NT2/D1 (cell line): Measurements from ENCODE around the gene CCDC39.

ENCODE experiments used
- DNase-seq: peaks from one replicate; pipeline ENCODE4 v3.0.0-alpha.2; 2011; ENCODE audit warnings: low read depth, low spot score
- H3K27me3 ChIP-seq: 2 replicates; pipeline ENCODE4 v1.6.0; 2011; ENCODE audit warnings: mild to moderate bottlenecking; ENCODE audit not compliant: insufficient read length, insufficient read depth
- H3K36me3 ChIP-seq: 2 replicates; pipeline ENCODE4 v1.6.1; 2011; ENCODE audit warnings: mild to moderate bottlenecking, low read length, mixed read lengths; ENCODE audit not compliant: insufficient read depth, insufficient read length
- H3K4me1 ChIP-seq: 2 replicates; pipeline ENCODE4 v1.5.1; 2011; ENCODE audit not compliant: insufficient read depth, insufficient read length
- H3K4me3 ChIP-seq: 2 replicates; pipeline ENCODE4 v1.5.1; 2011; ENCODE audit warnings: low read depth; ENCODE audit not compliant: insufficient read length
- H3K9ac ChIP-seq: 2 replicates; pipeline ENCODE4 v1.6.0; 2011; ENCODE audit warnings: low read depth; ENCODE audit not compliant: insufficient read length
- H3K9me3 ChIP-seq: 2 replicates; pipeline ENCODE4 v1.5.1; 2011; ENCODE audit warnings: mild to moderate bottlenecking, low read length; ENCODE audit not compliant: insufficient read depth
- SUZ12 ChIP-seq: IDR thresholded peaks from 2 replicates; pipeline ENCODE4 v1.6.1; 2011; ENCODE audit not compliant: insufficient read length, insufficient read depth; ENCODE audit errors: extremely low read depth
- YY1 ChIP-seq: IDR thresholded peaks from 2 replicates; pipeline ENCODE4 v1.6.1; 2011; ENCODE audit not compliant: insufficient read length, insufficient read depth
- ZNF274 ChIP-seq: IDR thresholded peaks from 2 replicates; pipeline ENCODE4 v1.6.1; 2011; ENCODE audit warnings: mild to moderate bottlenecking, low read depth, low read length

Gene CCDC39

DNA sequence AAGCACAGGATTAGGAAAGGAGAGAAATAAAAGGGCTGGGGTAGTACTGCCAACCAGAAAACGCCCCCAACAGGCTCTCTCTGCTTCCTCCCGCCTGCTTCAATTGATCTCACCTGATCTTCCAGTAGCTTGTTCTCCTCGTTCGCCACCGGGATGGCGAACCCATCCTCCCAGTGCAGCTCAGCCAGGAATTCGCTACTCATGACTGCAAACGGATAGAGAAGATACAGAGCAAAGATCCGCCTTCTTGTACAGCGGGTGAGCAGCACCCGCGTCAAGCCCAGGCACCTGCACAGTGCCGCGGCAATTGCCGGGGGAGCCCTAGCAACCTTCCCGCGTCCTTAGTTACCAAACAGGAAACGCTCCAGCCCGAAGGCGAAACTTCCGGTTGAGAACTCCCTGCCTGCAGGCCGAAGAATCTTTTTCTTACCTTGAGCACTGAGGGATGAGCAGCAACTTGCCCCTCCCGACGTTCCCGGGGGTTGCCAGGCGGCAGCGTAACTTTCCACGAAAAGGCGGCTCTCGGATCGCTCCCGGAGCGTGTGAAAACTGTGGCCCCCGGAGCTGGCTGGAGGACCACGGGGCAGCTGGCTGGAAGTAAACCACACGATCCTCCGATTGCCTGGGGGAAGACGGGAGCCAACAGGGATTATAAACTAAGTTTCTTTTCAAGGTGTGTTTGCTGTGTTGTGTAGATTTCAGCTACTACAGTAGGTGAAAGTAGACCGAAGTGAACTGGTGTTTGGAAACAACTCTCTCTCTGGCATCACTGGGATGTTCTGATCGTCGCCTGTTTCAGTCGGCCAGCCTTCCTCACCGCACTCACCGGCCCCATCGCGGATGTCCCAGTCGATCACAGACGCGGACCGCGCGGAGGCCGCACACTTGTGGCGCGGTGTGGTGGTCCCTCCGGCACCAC is at the start of gene CCDC39:
CCDC39 (minus strand) TSS at position 312 of the 919 bp plus-strand sequence; CDS start at position 203, 109 bp downstream.
- Histone ChIP-seq H3K27me3 (peaks cover 17% of the 10 kb centered on the region), H3K4me3 (peak within 1 kb of the TSS; percentile 78), H3K36me3 (no peaks in the 10 kb centered on the region), H3K9ac (peak within 1 kb of the TSS; percentile 73), H3K9me3 (no peaks in the 10 kb centered on the region), H3K4me1 (no peaks in the 10 kb centered on the region)
- TF ChIP-seq YY1 (no peak), ZNF274 (no peak), SUZ12 (no peak)
- DNase-seq, result peak; percentile 76

DNA sequence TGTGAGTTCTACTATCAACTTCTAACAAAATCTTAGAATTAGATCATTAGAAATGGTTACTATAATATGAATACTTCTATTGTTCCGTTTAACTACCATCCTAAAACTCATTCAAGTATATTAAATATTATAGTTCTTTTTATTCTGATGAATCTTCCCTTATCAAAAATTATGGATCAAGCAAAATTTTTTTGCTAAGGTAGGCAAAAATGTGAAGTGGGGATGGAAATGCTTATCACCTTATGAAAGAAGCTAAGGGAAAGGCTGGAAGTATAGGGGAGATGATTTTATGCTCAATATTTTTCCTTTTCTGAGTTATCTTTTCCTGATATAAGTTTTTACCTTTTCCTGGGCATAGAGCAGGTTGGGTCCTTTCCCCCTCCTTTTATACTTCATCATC is 40.7 kb upstream of the CCDC39 start:
- H3K9ac ChIP-seq, result no peak overlapping the region
- H3K36me3 ChIP-seq, result no peaks in the 10 kb centered on the region
- no peak overlapping the region for H3K4me3 ChIP-seq
- H3K4me1 ChIP-seq, result no peaks in the 10 kb centered on the region
- no peaks in the 10 kb centered on the region for H3K27me3 ChIP-seq
- DNase-seq, result no peak
- TF ChIP-seq ZNF274, result no peak
- TF ChIP-seq YY1, result no peak
- TF ChIP-seq SUZ12, result no peak
- no peaks in the 10 kb centered on the region for H3K9me3 ChIP-seq

GRCh38 chr3:180707896-180708295 is 28.6 kb upstream of the CCDC39 start:
- no peaks in the 10 kb centered on the region for H3K27me3 ChIP-seq
- no peaks in the 10 kb centered on the region for H3K9me3 ChIP-seq
- no peaks in the 10 kb centered on the region for H3K4me1 ChIP-seq
- no peak overlapping the region for H3K4me3 ChIP-seq
- no peak for TF ChIP-seq SUZ12
- TF ChIP-seq YY1, result no peak
- TF ChIP-seq ZNF274, result no peak
- DNase-seq, result peak; percentile 35
- no peaks in the 10 kb centered on the region for H3K36me3 ChIP-seq
- no peak overlapping the region for H3K9ac ChIP-seq

DNA sequence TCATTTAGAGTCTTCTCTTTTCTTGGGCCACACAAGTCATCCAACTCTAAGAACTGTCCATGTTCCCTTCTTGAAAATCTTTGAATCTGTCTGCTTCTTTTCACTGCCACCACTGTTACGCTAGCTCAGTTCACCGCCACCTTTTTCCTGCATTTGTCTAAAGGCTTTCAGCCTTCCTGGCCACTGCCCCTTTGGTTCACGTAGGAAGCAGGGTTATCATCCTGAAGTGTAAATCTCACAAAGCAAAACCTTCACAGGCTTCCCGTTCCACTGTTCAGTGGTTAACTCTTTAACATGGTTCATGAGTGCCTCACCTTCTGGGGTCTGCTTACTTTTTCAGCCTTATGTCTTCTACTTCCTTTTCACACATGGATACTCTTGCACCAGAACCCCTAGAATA is 26.3 kb upstream of the CCDC39 start:
- Histone ChIP-seq H3K27me3 (no peaks in the 10 kb centered on the region), H3K9ac (no peak overlapping the region)
- TF ChIP-seq YY1 (no peak), SUZ12 (no peak), ZNF274 (no peak)

GRCh38 chr3:180704532-180704931 is 25.2 kb upstream of the CCDC39 start:
- Histone ChIP-seq H3K9me3 (no peaks in the 10 kb centered on the region), H3K4me3 (no peak overlapping the region), H3K9ac (no peak overlapping the region), H3K36me3 (no peaks in the 10 kb centered on the region), H3K4me1 (no peaks in the 10 kb centered on the region), H3K27me3 (no peaks in the 10 kb centered on the region)
- TF ChIP-seq YY1 (no peak), SUZ12 (no peak), ZNF274 (no peak)
- DNase-seq, result no peak

More for the DNA sequence above, 26.3 kb upstream of the CCDC39 start:
- DNase-seq, result no peak
- Histone ChIP-seq H3K4me3 (no peak overlapping the region), H3K4me1 (no peaks in the 10 kb centered on the region), H3K9me3 (no peaks in the 10 kb centered on the region), H3K36me3 (no peaks in the 10 kb centered on the region)

GRCh38 chr3:180700941-180701340 is 21.7 kb upstream of the CCDC39 start:
- no peak overlapping the region for H3K4me3 ChIP-seq
- no peaks in the 10 kb centered on the region for H3K36me3 ChIP-seq
- DNase-seq, result no peak
- H3K9me3 ChIP-seq, result no peaks in the 10 kb centered on the region
- no peak for TF ChIP-seq SUZ12
- no peak for TF ChIP-seq ZNF274
- TF ChIP-seq YY1, result no peak
- H3K9ac ChIP-seq, result no peak overlapping the region
- no peaks in the 10 kb centered on the region for H3K27me3 ChIP-seq
- no peaks in the 10 kb centered on the region for H3K4me1 ChIP-seq

- TF ChIP-seq ZNF274, result no peak
- no peak for TF ChIP-seq YY1
- TF ChIP-seq SUZ12, result no peak
- no peak overlapping the region for H3K4me3 ChIP-seq
- H3K9ac ChIP-seq, result no peak overlapping the region
- no peaks in the 10 kb centered on the region for H3K36me3 ChIP-seq
- no peak for DNase-seq
- H3K27me3 ChIP-seq, result no peaks in the 10 kb centered on the region
- H3K9me3 ChIP-seq, result no peaks in the 10 kb centered on the region
- H3K4me1 ChIP-seq, result no peaks in the 10 kb centered on the region
These were observed 19.5 kb upstream of the CCDC39 start for GRCh38 chr3:180698760-180699270.
